NOMO-1 treated with dmso at 0.1 percent for 144 hours (cell line): ENCODE measurements around the gene PDXDC1.
"Not testable (repeated sequence)": the region's sequence is repeated elsewhere in the genome, so short reads cannot be mapped to it uniquely, and the experiment has no call there.

Experiments used
- DNase-seq: peaks from one replicate; lab custom pipeline; 2025; ENCODE audit not compliant: unreplicated experiment; lab: John Stamatoyannopoulos, UW

Gene PDXDC1

DNA sequence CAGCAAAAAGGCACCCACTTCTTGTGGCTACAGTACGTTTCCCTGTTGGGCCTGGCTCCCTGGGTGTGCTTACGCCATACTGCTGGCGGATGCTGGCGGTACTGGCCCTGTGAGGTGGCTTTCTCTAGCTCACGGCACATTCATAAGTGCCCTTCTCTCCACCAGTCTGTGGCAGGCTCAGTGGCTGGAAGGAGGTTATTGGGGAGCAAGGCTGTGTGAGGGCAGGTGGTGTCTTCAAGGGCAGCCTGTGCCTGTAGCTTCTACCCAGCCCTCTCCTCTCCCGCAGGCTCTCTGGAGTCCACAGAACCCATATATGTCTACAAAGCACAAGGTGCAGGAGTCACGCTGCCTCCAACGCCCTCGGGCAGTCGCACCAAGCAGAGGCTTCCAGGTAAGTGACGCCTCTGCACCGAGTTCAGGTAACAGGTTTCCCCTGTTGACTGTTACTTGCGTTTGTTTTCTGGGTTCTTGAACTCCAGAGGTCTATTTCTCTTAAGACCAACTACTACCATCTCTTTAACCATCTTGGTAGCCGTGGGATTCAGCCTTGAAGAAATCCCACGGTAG is 60.4 kb downstream of the PDXDC1 start:
- DNase-seq = no peak

DNA sequence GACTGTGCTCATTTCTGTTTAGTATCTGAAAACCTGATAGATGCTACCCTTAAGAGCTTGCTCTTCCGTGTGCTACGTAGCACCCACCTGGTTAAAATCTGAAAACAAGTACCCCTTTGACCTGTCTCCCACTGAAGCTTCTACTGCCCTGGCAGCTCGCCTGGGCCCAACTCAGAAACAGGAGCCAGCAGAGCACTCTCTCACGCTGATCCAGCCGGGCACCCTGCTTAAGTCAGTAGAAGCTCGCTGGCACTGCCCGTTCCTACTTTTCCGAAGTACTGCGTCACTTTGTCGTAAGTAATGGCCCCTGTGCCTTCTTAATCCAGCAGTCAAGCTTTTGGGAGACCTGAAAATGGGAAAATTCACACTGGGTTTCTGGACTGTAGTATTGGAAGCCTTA is 62.2 kb downstream of the PDXDC1 start:
- DNase-seq = no peak

DNA sequence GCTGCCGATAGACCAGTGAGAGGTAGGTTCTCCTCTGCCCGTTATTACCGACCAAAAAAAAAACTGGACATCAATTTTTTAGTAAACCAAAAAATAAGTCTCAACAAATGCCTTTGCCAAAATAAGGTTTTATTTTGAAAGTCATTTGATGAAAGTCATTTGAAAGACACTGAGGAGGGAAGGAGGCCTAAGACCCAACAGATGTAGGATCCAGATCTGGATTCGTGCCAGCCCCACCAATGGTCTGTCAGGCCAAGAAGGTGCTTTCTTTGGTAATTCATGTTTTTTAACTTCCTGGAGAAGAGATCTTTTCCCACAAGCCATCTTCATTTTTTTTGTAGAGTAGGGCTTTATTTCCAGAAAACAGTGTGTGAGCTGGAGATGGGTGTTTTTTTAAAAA is 62.9 kb downstream of the PDXDC1 start:
- DNase-seq = no peak

DNA sequence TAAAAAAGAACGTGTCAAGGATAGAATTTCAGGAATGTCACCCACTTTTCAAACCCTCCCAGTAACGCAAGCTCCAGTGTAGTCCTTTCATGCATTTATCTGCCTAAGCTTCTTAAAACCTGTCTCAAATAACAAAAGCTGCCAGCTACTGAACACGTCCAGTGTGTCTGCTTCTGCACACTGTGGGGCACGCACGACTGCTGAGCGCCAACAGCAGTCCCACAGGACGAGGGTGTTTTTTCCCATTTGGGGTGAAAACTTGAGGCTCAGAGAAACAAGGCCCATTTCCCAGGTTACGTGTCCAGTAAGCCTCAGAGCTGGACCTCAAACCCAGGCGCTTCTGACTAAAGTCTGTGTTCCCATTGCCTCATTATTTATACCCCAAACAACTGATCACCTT is 63.9 kb downstream of the PDXDC1 start:
- no peak for DNase-seq

DNA sequence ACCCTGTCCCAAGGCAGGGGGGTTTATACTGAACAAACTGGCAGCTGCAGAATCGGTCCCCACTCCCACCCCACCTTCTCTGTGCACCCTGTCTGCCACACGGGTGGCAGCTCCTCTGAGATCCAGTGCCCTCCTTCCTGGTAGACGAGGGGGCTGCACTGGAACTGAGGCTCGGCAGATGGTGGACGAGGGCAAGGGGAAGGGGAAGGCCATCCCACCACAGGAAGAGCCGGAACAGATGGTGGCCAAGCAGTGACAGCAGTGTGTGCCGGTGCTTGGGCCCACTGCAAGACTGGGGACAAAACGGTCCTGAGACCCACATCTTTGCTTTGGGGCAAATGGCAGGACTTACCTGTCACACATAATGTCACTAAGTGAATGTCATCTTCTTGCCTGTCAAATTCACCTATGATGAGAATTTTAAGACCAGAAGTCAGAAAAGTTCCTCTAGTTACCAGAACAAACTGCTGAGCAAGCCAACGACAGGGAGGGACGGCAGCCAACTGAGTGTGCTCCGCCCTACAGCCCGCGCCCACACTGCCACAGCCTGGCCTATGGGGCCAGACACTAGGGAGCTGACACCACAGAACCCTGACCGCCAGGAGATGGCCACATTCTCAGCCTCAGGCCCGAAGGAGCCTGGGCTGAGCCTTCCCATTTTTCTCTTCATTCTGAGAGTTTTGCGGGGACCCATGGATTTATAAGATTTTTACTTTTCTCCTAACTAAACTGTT is 66.6 kb downstream of the PDXDC1 start:
- no peak for DNase-seq

DNA sequence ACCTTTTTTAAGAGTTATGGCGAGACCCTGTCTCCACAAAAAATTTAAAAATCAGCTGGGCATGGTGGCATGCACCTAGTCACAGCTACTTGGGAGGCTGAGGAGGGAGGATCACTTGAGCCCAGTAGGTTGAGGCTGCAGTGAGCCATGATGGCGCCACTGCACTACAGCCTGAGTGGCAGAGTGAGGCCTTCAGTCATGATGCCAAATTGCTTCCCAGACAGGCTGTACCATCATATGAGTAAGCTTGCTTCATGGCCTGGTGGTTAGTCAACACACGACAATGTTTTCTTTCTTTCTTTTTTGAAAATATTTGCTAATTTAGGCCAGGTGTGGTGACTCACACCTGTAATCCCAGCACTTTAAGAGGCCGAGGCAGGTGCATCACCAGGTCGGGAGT is 68.5 kb downstream of the PDXDC1 start:
- no peak for DNase-seq

DNA sequence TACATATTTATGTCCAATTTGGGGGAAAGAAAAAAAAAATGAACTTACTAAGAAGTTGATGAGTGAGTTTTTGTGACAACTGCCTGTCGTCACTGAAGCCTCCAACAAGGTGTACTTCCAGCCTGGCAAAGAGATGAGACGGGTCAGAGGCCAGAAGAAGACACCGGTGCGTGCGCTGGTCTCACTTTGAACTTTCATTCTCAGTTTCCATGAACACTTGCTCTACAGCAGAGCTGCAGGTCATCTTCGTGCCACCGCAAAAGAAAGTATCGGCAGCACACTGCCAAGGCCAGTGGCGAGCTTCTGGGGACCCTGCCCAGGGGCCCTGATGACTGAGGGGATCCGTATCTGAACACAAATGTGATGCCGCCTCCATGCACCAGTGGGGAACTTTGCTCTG is 69.5 kb downstream of the PDXDC1 start:
- no peak for DNase-seq

DNA sequence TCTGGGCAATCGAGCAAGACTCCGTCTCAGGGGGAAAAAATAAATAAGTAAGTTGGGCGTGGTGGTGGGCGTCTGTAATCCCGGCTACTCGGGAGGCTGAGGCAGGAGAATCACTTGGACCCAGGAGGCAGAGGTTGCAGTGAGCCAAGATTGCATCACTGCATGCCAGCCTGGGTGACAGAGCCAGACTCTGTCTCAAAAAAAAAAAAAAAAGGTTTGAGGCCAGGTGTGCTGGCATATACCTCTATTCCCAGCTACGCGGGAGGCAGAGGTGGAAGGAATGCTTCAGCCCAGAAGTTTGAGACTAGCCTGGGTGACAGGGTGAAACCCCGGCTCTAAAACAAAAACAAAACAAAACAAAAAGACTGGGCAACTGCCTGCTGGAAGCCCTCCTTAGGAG is 70.4 kb downstream of the PDXDC1 start:
- not testable (repeated sequence) for DNase-seq

DNA sequence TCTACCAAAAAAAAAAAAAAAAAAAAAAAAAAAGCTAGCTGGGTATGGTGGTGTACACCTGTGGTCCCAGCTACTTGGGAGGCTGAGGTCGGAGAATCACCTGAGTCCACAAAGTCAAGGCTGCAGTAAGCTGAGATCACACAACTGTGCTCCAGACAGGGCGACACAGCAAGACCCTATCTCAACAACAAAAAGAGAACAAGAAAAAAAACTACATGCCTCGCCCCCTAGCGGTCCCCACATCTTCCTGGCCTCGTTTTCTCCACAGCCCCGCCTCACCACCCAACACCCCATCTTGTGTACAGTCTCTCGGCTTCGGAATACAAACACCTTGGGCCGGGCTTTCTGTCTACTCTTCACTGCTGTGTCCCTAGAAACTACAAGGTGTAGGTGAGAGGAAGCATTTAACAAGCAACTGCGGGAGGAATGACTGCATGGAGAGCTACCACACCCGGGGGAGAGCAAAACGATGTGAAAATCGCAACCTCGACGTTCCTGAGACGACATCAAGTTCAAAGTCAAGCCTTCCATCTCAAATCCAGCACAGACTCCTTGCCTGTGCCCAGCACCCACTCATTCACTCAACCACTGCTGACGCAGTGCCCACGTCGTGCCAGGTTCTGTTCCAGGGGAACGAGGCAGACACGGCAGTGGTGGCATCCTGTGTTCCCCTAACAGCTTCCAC is 72.0 kb downstream of the PDXDC1 start:
- DNase-seq = no peak

DNA sequence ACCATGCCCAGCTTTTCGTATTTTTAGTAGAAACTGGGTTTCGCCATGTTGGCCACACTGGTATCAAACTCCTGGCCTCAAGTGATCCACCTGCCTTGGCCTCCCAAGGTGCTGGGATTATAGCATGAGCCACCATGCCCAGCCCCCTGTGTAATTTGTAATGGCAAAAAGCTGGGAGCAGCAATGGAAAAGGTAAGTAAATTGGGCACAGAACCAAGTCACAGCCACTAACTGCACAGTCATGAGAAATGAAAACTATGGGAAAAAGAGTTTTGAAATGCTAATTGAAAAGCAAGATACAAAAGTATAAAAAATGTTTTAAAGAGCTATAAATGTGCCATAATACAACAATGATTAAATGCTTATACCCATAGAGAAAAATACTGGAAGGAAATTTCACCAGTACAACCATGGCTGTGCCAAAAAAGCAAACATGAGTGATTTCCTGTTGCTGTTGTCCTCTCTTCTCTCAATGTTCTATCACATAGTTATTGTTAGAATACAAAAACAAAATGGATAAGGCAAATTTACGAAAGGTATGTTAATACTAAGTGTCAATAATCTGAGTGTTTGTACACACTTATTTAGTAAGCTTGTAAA is 74.9 kb downstream of the PDXDC1 start:
- DNase-seq = no peak

DNA sequence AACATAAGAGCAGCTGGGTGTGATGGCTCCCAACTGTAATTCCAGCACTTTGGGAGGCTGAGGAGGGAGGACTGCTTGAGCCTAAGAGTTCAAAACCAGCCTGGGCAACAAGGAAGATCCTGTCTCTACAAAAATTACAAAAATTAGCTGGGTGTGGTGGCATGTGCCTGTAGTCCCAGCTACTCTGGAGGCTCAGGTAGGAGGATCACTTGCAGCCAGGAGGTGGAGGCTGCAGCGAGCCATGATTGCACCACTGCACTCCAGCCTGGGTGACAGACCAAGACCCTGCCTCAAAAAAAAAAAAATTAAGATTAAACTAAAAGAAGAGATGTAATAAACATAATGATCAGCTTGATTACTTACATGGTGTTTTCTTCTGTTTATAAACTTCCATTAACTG is 75.6 kb downstream of the PDXDC1 start:
- not testable (repeated sequence) for DNase-seq

DNA sequence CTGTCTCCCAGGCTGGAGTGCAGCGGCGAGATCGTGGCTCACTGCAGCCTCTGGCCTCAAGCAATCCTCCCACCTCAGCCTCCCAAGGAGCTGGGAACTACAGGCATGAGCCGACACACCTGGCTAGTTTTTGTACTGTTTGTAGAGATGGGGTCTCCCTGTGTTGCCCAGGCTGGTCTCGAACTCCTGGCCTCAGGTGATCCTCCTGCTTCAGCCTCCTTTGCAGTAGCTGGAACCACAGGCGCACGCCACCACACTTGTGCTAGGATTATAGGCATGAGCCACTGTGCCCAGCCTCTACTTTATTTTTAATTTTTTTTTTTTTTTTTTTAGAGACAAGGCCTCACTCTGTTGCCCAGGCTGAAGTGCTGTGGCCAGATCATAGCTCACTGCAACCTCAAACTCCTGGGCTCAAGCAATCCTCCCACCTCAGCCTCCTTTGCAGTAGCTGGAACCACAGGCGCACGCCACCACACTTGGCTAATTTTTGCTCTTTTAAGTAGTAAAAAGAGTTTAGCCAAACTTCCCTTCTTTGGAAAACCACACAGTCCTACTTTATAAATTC is 76.6 kb downstream of the PDXDC1 start:
- no peak for DNase-seq

DNA sequence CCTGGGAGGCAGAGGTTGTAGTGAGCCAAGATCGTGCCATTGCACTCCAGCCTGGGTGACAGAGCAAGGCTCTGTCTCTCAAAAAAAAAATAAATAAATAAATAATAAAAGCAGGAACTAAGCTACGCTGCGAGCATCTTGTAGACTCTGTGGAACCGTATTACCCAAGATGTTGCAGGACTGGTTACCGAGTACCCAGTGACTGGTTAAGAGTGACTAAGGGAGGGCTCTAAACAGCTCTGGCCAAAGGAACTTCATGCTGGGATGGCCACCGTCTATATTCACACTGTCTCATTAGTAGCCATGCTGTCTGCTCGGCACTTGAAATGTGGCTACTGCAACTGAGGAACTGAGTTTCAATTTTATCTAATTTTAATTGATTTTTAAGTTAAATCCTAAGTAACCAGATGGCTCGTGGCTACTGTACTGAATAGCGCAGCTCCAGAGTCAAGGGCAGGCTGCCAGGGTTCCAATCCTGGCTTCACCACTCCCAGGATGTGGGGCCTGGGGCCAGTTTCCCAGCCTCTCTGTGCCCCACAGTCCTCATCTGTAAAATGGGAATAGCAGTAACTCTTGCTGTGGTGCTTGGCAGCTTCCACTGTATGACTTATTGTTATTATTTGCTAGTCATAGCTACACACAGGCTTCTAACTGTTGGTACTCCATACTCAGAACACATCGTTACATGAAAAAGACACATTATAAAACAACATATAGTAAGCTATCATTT is 78.1 kb downstream of the PDXDC1 start:
- DNase-seq = no peak

DNA sequence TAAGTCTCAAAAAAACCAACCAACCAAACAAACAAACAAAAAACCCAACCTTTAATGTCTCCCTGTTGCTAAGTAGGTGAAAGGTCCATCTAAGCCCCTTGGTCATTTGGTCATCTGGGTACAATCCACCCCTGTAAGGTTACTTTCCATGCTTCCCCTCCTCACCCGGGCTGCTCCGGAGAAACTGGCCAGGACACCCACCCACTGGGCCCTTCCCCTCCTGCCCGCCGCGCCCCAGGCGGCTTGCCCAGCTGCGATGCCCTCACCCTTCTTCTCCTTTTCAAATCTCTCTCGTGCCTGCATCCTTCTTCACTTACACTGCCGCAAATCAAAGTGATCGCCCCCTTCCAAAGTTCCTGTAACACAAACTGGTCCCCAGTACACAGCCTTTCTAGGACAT is 79.1 kb downstream of the PDXDC1 start:
- no peak for DNase-seq

DNA sequence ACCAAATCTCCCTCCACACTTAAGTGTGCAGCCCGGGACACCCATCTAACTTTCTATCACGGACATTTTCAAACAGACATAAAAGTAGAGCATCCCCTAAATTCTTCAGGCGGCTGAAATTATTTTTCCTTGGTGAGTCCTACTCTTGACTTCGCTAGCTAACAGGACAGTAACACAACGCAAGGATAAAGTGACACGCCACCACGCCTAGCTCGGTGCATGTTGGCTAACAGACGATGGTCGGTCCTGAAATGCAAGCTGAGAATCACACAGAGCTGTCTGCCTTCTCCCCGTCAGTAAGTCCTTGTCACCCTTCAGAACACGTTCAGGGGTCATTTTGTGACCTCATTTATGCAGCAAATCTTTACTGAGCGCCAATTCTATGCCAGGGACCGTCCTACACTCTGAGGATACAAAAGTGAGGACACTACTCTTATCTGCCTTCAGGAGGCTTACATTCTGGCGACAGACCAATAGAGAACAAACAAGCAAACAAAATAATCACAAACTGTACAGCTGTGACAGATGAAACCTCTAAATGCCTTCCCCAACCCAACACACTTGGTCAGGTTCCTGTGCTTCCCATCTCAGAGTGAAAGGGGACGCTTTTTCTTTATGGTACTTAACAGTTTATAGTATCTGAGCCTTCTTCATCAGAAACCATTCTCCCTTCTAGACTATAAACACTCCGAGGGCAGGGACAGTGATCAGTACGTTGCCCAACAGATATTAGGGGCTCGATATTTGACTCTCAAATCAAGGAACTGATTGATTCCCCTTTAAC is 79.7 kb downstream of the PDXDC1 start:
- no peak for DNase-seq

DNA sequence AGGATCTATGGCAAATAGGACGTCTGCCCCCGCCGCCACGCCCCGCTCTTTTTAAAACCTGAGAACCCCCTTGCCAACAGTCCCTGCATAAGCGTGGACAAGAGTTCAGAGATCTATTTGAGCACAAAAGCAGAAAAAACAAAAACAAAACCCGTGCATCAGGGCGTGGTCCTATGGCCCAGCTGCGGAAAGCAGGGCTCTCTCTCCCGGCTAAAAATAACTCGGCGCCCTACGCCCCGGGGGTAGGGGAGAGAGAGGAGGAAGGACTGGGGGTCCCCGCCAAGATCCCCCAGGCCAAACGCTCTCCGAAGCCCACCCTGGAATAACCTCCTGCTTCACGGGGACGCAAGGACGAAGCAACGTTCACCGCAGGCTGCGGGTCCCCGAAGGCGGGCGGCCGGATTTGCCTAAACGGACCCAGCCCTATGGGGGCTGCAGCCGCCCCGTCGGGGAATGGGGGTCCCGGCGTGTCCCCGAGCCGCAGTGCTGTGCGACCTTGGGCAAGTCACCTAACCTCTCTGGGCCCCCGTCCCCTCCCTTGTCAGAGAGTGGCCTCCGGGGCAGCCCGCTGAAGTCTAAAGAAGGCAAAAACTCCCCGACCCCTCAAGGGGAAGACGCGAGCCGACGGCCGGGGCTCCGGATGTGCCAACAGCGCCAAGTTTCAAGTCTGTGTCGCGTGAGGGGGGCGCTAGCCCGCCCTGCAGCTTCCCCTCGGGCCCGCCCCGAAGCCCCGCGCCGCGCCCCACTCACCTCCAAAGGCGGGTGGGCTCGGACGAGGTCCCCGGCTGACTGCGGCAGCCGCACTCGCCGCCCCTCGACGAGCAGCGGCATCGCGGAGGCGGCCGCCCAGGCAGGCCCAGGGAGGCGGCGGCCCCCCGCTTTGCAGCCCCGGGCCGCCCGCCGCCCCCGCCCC is 80.6 kb downstream of the PDXDC1 start:
- DNase-seq = peak; percentile 6

DNA sequence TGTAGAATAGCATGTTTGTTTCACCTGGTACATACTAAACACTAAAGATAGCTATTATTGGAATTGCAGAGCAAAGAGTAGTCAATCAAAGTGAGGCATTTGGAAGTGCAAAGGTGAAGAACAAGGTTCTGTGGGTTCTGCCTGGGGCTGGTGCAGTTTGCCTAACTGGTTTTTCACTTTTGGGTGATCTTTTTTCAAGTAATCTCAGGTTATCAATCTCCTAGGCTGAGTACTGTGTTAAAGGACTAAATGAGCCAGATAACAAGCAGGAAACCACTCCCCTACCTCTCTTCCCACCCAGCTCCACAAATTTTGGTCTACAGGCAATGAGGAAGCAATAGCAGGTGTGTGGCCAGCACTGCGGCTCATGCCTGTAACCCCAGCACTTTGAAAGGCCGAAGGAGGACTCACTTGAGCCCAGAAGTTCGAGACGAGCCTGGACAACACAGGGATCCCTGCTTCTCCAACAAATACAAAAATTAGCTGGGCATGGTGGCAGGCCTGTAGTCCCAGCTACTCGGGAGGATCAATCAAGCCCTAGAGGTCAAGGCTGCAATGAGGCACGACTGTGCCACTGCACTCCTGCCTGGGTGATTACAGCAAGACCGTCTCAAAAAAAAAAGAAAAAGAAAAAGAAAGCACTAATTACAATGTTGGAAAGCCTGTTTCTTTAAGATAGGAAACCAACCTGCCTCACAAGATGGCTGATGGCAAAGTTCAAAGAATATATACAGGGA is 83.0 kb downstream of the PDXDC1 start:
- no peak for DNase-seq

DNA sequence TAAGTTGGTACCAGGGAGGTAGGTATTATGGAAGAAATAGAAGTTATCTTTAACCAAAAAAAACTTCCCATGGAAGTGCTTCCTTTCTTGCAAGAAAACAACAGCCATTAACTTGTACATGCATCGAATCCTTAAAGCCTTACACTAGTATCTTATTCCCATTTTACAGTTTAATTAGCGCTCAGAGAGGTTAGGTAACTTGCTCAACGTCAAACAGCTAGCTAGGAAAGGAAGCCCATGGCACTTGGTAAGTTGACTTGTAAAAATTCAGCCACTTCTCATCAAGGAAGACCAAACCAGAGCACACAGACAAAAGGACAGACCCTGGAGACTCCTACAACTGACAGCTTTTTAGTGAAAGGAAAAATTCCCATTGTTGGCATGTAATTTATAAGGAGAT is 84.5 kb downstream of the PDXDC1 start:
- no peak for DNase-seq
